ENCODE results near the gene ZNF888. TPM values are rescaled to one million over a fixed set of nuclear protein-coding genes. Genes with fewer than 3 reads are reported as not detected.
A peak's percentile ranks its signal among the peaks of the same experiment; 100 is the strongest.
"Not testable (repeated sequence)": the region's sequence is repeated elsewhere in the genome, so short reads cannot be mapped to it uniquely, and the experiment has no call there.

The ZNF888 gene
- total and polyA plus RNA-seq, 9 of the 15 experiments (the other 6 are each of a cell fraction or from before 2014, with no cell fraction given), result 1.6 to 13.3 (median 9.9) TPM

DNA sequence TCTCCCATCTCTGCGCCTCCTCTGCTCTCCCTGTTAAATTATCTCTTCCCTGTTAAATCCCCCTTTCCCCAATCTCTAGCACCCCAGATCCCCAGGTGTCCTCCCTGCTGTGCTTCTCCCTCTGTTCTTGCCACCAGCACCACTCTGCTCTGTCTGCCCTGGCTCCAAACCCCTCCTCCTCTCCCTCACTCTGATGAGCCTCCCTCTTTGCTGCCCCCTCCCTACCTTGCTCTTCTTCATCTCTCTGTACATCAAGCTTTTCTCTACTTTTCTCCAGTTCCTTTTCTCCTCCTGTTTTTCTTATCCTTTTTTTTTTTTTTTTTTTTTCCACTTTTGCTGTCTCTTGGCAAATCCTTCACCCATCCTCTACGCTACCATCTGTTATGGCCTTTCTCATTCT, 18.3 kb upstream of the ZNF888 start (continued):
- TF ChIP-seq, protein P1, sequence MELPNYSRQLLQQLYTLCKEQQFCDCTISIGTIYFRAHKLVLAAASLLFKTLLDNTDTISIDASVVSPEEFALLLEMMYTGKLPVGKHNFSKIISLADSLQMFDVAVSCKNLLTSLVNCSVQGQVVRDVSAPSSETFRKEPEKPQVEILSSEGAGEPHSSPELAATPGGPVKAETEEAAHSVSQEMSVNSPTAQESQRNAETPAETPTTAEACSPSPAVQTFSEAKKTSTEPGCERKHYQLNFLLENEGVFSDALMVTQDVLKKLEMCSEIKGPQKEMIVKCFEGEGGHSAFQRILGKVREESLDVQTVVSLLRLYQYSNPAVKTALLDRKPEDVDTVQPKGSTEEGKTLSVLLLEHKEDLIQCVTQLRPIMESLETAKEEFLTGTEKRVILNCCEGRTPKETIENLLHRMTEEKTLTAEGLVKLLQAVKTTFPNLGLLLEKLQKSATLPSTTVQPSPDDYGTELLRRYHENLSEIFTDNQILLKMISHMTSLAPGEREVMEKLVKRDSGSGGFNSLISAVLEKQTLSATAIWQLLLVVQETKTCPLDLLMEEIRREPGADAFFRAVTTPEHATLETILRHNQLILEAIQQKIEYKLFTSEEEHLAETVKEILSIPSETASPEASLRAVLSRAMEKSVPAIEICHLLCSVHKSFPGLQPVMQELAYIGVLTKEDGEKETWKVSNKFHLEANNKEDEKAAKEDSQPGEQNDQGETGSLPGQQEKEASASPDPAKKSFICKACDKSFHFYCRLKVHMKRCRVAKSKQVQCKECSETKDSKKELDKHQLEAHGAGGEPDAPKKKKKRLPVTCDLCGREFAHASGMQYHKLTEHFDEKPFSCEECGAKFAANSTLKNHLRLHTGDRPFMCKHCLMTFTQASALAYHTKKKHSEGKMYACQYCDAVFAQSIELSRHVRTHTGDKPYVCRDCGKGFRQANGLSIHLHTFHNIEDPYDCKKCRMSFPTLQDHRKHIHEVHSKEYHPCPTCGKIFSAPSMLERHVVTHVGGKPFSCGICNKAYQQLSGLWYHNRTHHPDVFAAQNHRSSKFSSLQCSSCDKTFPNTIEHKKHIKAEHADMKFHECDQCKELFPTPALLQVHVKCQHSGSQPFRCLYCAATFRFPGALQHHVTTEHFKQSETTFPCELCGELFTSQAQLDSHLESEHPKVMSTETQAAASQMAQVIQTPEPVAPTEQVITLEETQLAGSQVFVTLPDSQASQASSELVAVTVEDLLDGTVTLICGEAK (IDR thresholded peaks at IDR 0.05), result 0 out of 2 replicates have a peak, but pooled peaks have one; percentile 8
- TF ChIP-seq, protein P1 (CRISPR knock-in tag; IDR thresholded peaks at IDR 0.05), result not testable (repeated sequence)
- TF ChIP-seq BRD9 (IDR thresholded peaks at IDR 0.05; ENCODE audit: low read depth, partially characterized antibody) (peak; percentile 28), NBN (IDR thresholded peaks at IDR 0.05; ENCODE audit: low read depth) (0 out of 2 replicates have a peak, but pooled peaks have one; percentile 28), MTA2 (IDR thresholded peaks at IDR 0.05; ENCODE audit: low read depth) (0 out of 2 replicates have a peak, but pooled peaks have one; percentile 8), LARP7 (IDR thresholded peaks at IDR 0.05) (0 out of 2 replicates have a peak, but pooled peaks have one; percentile 66), HDAC1 (IDR thresholded peaks at IDR 0.05) (0 out of 4 replicates have a peak, but pooled peaks of 1 of the 2 experiments have one; percentile 16)
- TF ChIP-seq, protein P2, sequence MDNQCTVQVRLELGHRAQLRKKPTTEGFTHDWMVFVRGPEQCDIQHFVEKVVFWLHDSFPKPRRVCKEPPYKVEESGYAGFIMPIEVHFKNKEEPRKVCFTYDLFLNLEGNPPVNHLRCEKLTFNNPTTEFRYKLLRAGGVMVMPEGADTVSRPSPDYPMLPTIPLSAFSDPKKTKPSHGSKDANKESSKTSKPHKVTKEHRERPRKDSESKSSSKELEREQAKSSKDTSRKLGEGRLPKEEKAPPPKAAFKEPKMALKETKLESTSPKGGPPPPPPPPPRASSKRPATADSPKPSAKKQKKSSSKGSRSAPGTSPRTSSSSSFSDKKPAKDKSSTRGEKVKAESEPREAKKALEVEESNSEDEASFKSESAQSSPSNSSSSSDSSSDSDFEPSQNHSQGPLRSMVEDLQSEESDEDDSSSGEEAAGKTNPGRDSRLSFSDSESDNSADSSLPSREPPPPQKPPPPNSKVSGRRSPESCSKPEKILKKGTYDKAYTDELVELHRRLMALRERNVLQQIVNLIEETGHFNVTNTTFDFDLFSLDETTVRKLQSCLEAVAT (IDR thresholded peaks at IDR 0.05), result peak in 1 of 2 experiments; percentile 23; a peak in 1 of 4 replicates
- TF ChIP-seq, protein P3, sequence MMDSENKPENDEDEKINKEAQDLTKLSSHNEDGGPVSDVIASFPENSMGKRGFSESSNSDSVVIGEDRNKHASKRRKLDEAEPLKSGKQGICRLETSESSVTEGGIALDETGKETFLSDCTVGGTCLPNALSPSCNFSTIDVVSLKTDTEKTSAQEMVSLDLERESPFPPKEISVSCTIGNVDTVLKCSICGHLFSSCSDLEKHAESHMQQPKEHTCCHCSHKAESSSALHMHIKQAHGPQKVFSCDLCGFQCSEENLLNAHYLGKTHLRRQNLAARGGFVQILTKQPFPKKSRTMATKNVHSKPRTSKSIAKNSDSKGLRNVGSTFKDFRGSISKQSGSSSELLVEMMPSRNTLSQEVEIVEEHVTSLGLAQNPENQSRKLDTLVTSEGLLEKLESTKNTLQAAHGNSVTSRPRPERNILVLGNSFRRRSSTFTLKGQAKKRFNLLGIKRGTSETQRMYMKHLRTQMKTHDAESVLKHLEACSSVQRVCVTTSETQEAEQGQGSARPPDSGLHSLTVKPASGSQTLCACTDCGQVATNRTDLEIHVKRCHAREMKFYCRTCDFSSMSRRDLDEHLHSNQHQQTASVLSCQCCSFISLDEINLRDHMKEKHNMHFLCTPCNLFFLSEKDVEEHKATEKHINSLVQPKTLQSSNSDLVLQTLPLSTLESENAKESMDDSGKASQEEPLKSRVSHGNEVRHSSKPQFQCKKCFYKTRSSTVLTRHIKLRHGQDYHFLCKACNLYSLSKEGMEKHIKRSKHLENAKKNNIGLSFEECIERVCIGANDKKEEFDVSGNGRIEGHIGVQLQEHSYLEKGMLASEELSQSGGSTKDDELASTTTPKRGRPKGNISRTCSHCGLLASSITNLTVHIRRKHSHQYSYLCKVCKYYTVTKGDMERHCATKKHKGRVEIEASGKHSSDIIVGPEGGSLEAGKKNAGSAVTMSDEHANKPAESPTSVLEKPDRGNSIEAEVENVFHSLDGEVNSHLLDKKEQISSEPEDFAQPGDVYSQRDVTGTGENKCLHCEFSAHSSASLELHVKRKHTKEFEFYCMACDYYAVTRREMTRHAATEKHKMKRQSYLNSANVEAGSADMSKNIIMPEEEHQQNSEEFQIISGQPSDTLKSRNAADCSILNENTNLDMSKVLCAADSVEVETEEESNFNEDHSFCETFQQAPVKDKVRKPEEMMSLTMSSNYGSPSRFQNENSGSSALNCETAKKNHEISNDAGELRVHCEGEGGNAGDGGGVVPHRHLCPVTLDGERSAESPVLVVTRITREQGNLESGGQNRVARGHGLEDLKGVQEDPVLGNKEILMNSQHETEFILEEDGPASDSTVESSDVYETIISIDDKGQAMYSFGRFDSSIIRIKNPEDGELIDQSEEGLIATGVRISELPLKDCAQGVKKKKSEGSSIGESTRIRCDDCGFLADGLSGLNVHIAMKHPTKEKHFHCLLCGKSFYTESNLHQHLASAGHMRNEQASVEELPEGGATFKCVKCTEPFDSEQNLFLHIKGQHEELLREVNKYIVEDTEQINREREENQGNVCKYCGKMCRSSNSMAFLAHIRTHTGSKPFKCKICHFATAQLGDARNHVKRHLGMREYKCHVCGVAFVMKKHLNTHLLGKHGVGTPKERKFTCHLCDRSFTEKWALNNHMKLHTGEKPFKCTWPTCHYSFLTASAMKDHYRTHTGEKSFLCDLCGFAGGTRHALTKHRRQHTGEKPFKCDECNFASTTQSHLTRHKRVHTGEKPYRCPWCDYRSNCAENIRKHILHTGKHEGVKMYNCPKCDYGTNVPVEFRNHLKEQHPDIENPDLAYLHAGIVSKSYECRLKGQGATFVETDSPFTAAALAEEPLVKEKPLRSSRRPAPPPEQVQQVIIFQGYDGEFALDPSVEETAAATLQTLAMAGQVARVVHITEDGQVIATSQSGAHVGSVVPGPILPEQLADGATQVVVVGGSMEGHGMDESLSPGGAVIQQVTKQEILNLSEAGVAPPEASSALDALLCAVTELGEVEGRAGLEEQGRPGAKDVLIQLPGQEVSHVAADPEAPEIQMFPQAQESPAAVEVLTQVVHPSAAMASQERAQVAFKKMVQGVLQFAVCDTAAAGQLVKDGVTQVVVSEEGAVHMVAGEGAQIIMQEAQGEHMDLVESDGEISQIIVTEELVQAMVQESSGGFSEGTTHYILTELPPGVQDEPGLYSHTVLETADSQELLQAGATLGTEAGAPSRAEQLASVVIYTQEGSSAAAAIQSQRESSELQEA (IDR thresholded peaks at IDR 0.05; ENCODE audit: low read depth), result peak; percentile 39; the same call in 1 of the 2 replicates
